Measurements from ENCODE around the gene SPOCK1. TPM values are rescaled to one million over a fixed set of nuclear protein-coding genes. Genes with fewer than 3 reads are reported as not detected.

Gene SPOCK1
- total RNA-seq, 1 experiment from 2014 or later = 0.27 TPM

DNA sequence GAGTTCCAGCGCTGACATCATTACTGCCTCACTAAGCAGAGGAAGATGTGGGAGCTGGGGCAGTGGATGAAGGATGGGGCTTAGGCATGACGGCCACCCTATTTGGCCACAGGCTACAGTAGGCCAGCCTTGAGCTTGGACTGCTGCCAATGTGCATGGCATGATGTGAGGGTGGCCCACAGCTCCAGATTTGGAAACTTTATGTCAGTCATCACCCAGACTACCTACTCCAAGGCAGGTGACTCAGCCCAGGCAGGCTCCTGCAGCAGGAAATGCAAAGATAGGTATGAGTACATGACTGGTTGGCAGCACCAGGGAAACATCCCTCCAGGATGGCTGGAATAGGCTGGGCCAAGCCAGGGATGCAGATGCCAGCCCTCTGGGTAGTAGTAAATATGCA is 303.6 kb downstream of the SPOCK1 start:
- no peaks in the 10 kb centered on the region for H3K36me3 ChIP-seq (ENCODE audit: control insufficient read depth in 1 of 2, insufficient read depth in 2 of 2, low read length in 2 of 2)
- intact Hi-C loops (cut with micrococcal nuclease) = no loop called here

More for the DNA sequence above, 303.6 kb downstream of the SPOCK1 start:
- ChIA-PET POLR2A (no interaction called here), CTCF (no interaction called here), RAD21 (ENCODE audit: low non-redundant PET in 1 of 2, low total read pairs in 2 of 2, uncharacterized antibody in 2 of 2, unreplicated experiment in 2 of 2) (no interaction called here)
- H3K4me1 ChIP-seq (ENCODE audit: control insufficient read depth in 1 of 2, insufficient read depth in 2 of 2, low read length in 2 of 2) = no peaks in the 10 kb centered on the region
- H3K9me2 ChIP-seq (ENCODE audit: insufficient read depth) = no peaks in the 10 kb centered on the region
- no peak for ATAC-seq
- TF ChIP-seq REST (IDR thresholded peaks at IDR 0.05; ENCODE audit: low read depth) = no peak
- TF ChIP-seq SRF (IDR thresholded peaks at IDR 0.05; ENCODE audit: low read depth) = no peak
- TF ChIP-seq CBX3 (IDR thresholded peaks at IDR 0.05; ENCODE audit: low read depth) = no peak
- TF ChIP-seq CTCF (IDR thresholded peaks at IDR 0.05 in 2 of 3, conservative IDR thresholded peaks at IDR 0.05 in 1 of 3; ENCODE audit: borderline replicate concordance in 1 of 3, insufficient read depth in 1 of 3, low read depth in 2 of 3, low read length in 2 of 3) = no peak
- TF ChIP-seq TCF7L2 (IDR thresholded peaks at IDR 0.05; ENCODE audit: borderline replicate concordance, extremely low read depth, insufficient read depth, insufficient read length) = no peak
- TF ChIP-seq EZH2phosphoT487 (IDR thresholded peaks at IDR 0.05; ENCODE audit: borderline replicate concordance) = no peak
- no peak for TF ChIP-seq EZH2 (IDR thresholded peaks at IDR 0.05)
- TF ChIP-seq RAD21 (IDR thresholded peaks at IDR 0.05; ENCODE audit: low read depth) = no peak
- TF ChIP-seq CEBPB (IDR thresholded peaks at IDR 0.05; ENCODE audit: low read depth) = no peak
- H3K9me3 ChIP-seq (ENCODE audit: control insufficient read depth in 1 of 2, insufficient read depth in 1 of 2, low read depth in 1 of 2, low read length in 2 of 2) = no peaks in the 10 kb centered on the region
- no peaks in the 10 kb centered on the region for H4K20me1 ChIP-seq (ENCODE audit: insufficient read depth)
- no TSS peak for BruUV-seq (replicated peaks)
- H3K4me3 ChIP-seq (replicated peaks in 1 of 2; ENCODE audit: low read depth in 1 of 2, low read length in 2 of 2) = no peak overlapping the region
- H3K27me3 ChIP-seq (ENCODE audit: insufficient read depth, low read length) = peaks cover 43% of the 10 kb centered on the region
- no peak for DNase-seq (ENCODE audit: low read depth, low spot score)
- H3K9ac ChIP-seq (ENCODE audit: low read length) = no peak overlapping the region
- H2AFZ ChIP-seq (ENCODE audit: low read depth, low read length, poor library complexity, severe bottlenecking) = no peak overlapping the region
- H3K79me2 ChIP-seq (ENCODE audit: insufficient read depth, low read length) = no peaks in the 10 kb centered on the region
- H3K4me2 ChIP-seq (ENCODE audit: low read length) = no peak overlapping the region
- H3K27ac ChIP-seq (ENCODE audit: low read depth, low read length) = no peak overlapping the region

All from HCT116 (cell line).